HepG2 (cell line): ENCODE measurements around the gene ZNF585A. TPM values are rescaled to one million over a fixed set of nuclear protein-coding genes. Genes with fewer than 3 reads are reported as not detected.

Experiments
- ATAC-seq: fragments of 200-7000 bp; cut with Tn5 transposase; 3 replicates; pipeline ENCODE4 v1.9.1; 2020; ENCODE audit warnings: mild to moderate bottlenecking, moderate library complexity
- BruUV-seq: library from RNA; stranded (reverse); fragments of 400-500 nt; replicated peaks from 2 replicates; lab custom pipeline; 2021; lab: Mats Ljungman, UMichigan
- CTCF ChIA-PET: fragments of 300-600 bp; formaldehyde crosslinking; extraction: SDS; loops from one replicate; lab custom pipeline; 2021; ENCODE audit warnings: low total read pairs, inconsistent platforms, low intra/inter-chr PET ratio; lab: Yijun Ruan, JAX
- POLR2A ChIA-PET: fragments of 350-600 bp; sonication (Branson Sonifier 250); formaldehyde crosslinking; loops from one replicate; lab custom pipeline; 2020; ENCODE audit warnings: antibody characterized with exemption, inconsistent platforms; lab: Yijun Ruan, JAX
- DNase-seq: peaks from one replicate; pipeline ENCODE4 v3.0.0-alpha.2; 2015; ENCODE audit warnings: low spot score
- FAIRE-seq: peaks from 3 replicates; lab custom pipeline; 2011; peaks lifted over from hg19 to GRCh38; lab: Jason Lieb, UNC
- H2AFZ ChIP-seq: one replicate; pipeline ENCODE4 v1.6.1; 2011; ENCODE audit warnings: low read length, inconsistent platforms
- H3K27ac ChIP-seq: fragments of 300-600 bp; 3 replicates; pipeline ENCODE4 v1.8.0; 2011; ENCODE audit warnings: mixed run types, mild to moderate bottlenecking, mixed read lengths, low read length, inconsistent platforms; ENCODE audit not compliant: insufficient read depth; ENCODE audit errors: extremely low read length
- H3K27me3 ChIP-seq, 2 experiments: fragments of 200-600 bp in 1 of 2; 2 replicates in 1 of 2; 3 replicates in 1 of 2; pipeline versions ENCODE4 v1.6.0 to v1.8.0; 2011; ENCODE audit warnings: low read length in 2 of 2, mild to moderate bottlenecking in 2 of 2, moderate library complexity in 2 of 2, inconsistent platforms in 1 of 2; ENCODE audit not compliant: insufficient read depth in 2 of 2, control insufficient read depth in 1 of 2
- H3K36me3 ChIP-seq, 2 experiments: fragments of 200-600 bp in 1 of 2; replicated peaks in 1 of 2; 2 replicates in 1 of 2; 3 replicates in 1 of 2; pipeline versions ENCODE4 v1.5.1 to v1.8.0; 2011; ENCODE audit warnings: low read length in 2 of 2, inconsistent platforms in 1 of 2; ENCODE audit not compliant: insufficient read depth in 2 of 2, control insufficient read depth in 1 of 2
- H3K4me1 ChIP-seq: 2 replicates; pipeline ENCODE4 v1.5.1; 2012; ENCODE audit warnings: low read length, inconsistent platforms; ENCODE audit not compliant: insufficient read depth
- H3K4me2 ChIP-seq: 2 replicates; pipeline ENCODE4 v1.6.0; 2011; ENCODE audit warnings: low read depth, low read length, inconsistent platforms
- H3K4me3 ChIP-seq, 3 experiments: fragments of 200-600 bp in 1 of 3; sonication (generic), shearing (Covaris generic) in 1 of 3; replicated peaks in 1 of 3; 2 replicates each; pipeline ENCODE4 v1.5.1; 2011 to 2016; ENCODE audit warnings: low read length in 3 of 3, inconsistent platforms in 2 of 3, low read depth in 2 of 3, mild to moderate bottlenecking in 2 of 3, control low read depth in 1 of 3, mixed read lengths in 1 of 3; ENCODE audit not compliant: insufficient read depth in 1 of 3
- H3K79me2 ChIP-seq: one replicate; pipeline ENCODE4 v1.6.1; 2011; ENCODE audit warnings: low read length, inconsistent platforms; ENCODE audit not compliant: insufficient read depth
- H3K9ac ChIP-seq: 2 replicates; pipeline ENCODE4 v1.6.0; 2011; ENCODE audit warnings: mild to moderate bottlenecking, low read depth, low read length, inconsistent platforms; ENCODE audit not compliant: insufficient read depth
- H3K9me3 ChIP-seq: 2 replicates; pipeline ENCODE4 v1.5.1; 2012; ENCODE audit warnings: mild to moderate bottlenecking, low read length
- H4K20me1 ChIP-seq: 2 replicates; pipeline ENCODE4 v1.6.0; 2011; ENCODE audit warnings: inconsistent platforms, mild to moderate bottlenecking, low read length, moderate library complexity; ENCODE audit not compliant: insufficient read depth
- ETV6 ChIP-seq: sonication (generic); formaldehyde crosslinking; conservative IDR thresholded peaks from 2 replicates; pipeline ENCODE4 v1.4.0; 2020; ENCODE audit warnings: missing genetic modification reagents
- HDAC1 ChIP-seq: sonication (generic); formaldehyde crosslinking; IDR thresholded peaks from 2 replicates; pipeline ENCODE4 v1.5.1; 2020; ENCODE audit warnings: mild to moderate bottlenecking, missing genetic modification reagents
- HNF1A ChIP-seq, 2 experiments: sonication (generic) in 1 of 2; formaldehyde crosslinking in 1 of 2; IDR thresholded peaks; 2 replicates each; pipeline versions ENCODE4 v1.4.0 to v1.6.1; 2016 to 2020; ENCODE audit warnings: borderline replicate concordance in 1 of 2, low read depth in 1 of 2, mild to moderate bottlenecking in 1 of 2, missing genetic modification reagents in 1 of 2
- KLF13 ChIP-seq: sonication (generic); formaldehyde crosslinking; IDR thresholded peaks from 2 replicates; pipeline ENCODE4 v1.4.0; 2020; ENCODE audit warnings: mild to moderate bottlenecking, missing genetic modification reagents
- MNT ChIP-seq: fragments of 450-650 bp; IDR thresholded peaks from 2 replicates; pipeline ENCODE4 v1.6.1; 2016
- PAX8 ChIP-seq: sonication (generic); formaldehyde crosslinking; IDR thresholded peaks from 2 replicates; pipeline ENCODE4 v1.8.0; 2022; ENCODE audit warnings: mild to moderate bottlenecking, missing genetic modification reagents, borderline replicate concordance
- POLR2A ChIP-seq, 2 experiments: IDR thresholded peaks; 2 replicates each; pipeline ENCODE4 v1.6.1; 2011; ENCODE audit warnings: low read depth in 2 of 2, low read length in 2 of 2, mild to moderate bottlenecking in 1 of 2, moderate library complexity in 1 of 2; ENCODE audit not compliant: insufficient read depth in 1 of 2
- RBFOX2 ChIP-seq: fragments of 200-400 bp; formaldehyde crosslinking; IDR thresholded peaks from 2 replicates; pipeline ENCODE4 v1.6.1; 2017; ENCODE audit warnings: low read depth, mild to moderate bottlenecking, low read length
- RFX5 ChIP-seq: IDR thresholded peaks from 2 replicates; pipeline ENCODE4 v1.6.1; 2011; ENCODE audit warnings: low read depth, low read length, improper control_type of control experiment
- ZNF275 ChIP-seq: sonication (generic); formaldehyde crosslinking; IDR thresholded peaks from 2 replicates; pipeline ENCODE4 v1.8.0; 2022; ENCODE audit warnings: missing genetic modification reagents, mild to moderate bottlenecking, inconsistent platforms, borderline replicate concordance
- ZNF574 ChIP-seq: sonication (generic); formaldehyde crosslinking; IDR thresholded peaks from 2 replicates; pipeline ENCODE4 v1.4.0; 2020; ENCODE audit warnings: missing genetic modification reagents
- ZNF800 ChIP-seq: sonication (generic); formaldehyde crosslinking; IDR thresholded peaks from 2 replicates; pipeline ENCODE4 v1.4.0; 2020; ENCODE audit warnings: missing genetic modification reagents
- WGBS: methylation state at CpG from one replicate; pipeline ENCODE4 v1.1.6; 2017; ENCODE audit warnings: low lambda C conversion rate; 5-methylcytosine and 5-hydroxymethylcytosine counted together
- in situ Hi-C: cut with HindIII; loops from 2 replicates; pipeline ENCODE4 v1.10.0; 2017; ENCODE audit warnings: low pct_unique_long_range_greater_than_20kb; ENCODE audit not compliant: extremely low pct_ligation_motif_present
- intact Hi-C: fragments of 100-400 bp; cut with micrococcal nuclease; formaldehyde crosslinking; loops from one replicate; pipeline ENCODE4 v1.10.0; 2022; ENCODE audit not compliant: unreplicated experiment
- polyA plus RNA-seq, 8 experiments: library from polyadenylated mRNA; depleted of rRNA in 3 of 8; stranded (reverse) in 7 of 8; unstranded in 1 of 8; fragments of >200 nt; fragmentation: Illumina TruSeq in 4 of 8; extraction: Trizol in 4 of 8; gene quantifications; 2 replicates each; pipeline versions ENCODE4 v1.2.1 to v1.2.3, GENCODE V29; 2011 to 2016; ENCODE audit warnings: low read depth in 4 of 8, missing spikeins in 1 of 8, mixed read lengths in 1 of 8; ENCODE audit not compliant: insufficient read depth in 1 of 8
- total RNA-seq, 5 experiments: library from RNA; depleted of rRNA; stranded (reverse); fragments of >200 nt; fragmentation: Illumina TruSeq; extraction: Trizol; gene quantifications; 2 replicates each; pipeline ENCODE4 v1.2.3, GENCODE V29; 2016; ENCODE audit warnings: low read depth in 1 of 5

ZNF585A gene
- total and polyA plus RNA-seq, 2 of the 13 experiments (the other 11 are each of a cell fraction or from before 2014, with no cell fraction given) = 7.1 to 8.5 TPM

GRCh38 chr19:37160153-37160552 is 12.3 kb downstream of the ZNF585A start:
- TF ChIP-seq RFX5 (no peak), ETV6 (CRISPR knock-in tag) (no peak), POLR2A (IDR thresholded peaks at IDR 0.05; ENCODE audit: insufficient read depth in 1 of 2, low read depth in 2 of 2, low read length in 2 of 2) (no peak), PAX8 (CRISPR knock-in tag) (no peak), MNT (no peak), ZNF275 (CRISPR knock-in tag) (no peak), ZNF574 (CRISPR knock-in tag) (no peak), HDAC1 (CRISPR knock-in tag) (no peak), HNF1A (IDR thresholded peaks at IDR 0.05; ENCODE audit: low read depth) (no peak), HNF1A (CRISPR knock-in tag; IDR thresholded peaks at IDR 0.05; ENCODE audit: borderline replicate concordance) (no peak), RBFOX2 (no peak), KLF13 (no peak), ZNF800 (CRISPR knock-in tag) (no peak)
- no peaks in the 10 kb centered on the region for H3K4me1 ChIP-seq
- ATAC-seq = no peak
- POLR2A ChIA-PET = no interaction called here
- peaks cover 85% of the 10 kb centered on the region for H3K9me3 ChIP-seq
- H3K79me2 ChIP-seq = no peaks in the 10 kb centered on the region
- CTCF ChIA-PET = no interaction called here
- H3K27me3 ChIP-seq = no peaks in the 10 kb centered on the region
- intact Hi-C loops (no loop called here), in situ Hi-C loops (no loop called here)
- no peak overlapping the region for H2AFZ ChIP-seq
- DNase-seq = no peak
- H3K4me3 ChIP-seq = no peak overlapping the region
- H3K4me2 ChIP-seq = no peak overlapping the region
- no TSS peak for BruUV-seq
- FAIRE-seq = no peak
- 95% methylated on average over 1 of the region's 1 CpG for WGBS
- peaks cover 0 to 5% of the 10 kb centered on the region in 2 experiments; a peak in 2 of 5 replicates for H3K36me3 ChIP-seq
- H3K27ac ChIP-seq = no peak overlapping the region
- no peak overlapping the region for H3K9ac ChIP-seq
- H4K20me1 ChIP-seq = no peaks in the 10 kb centered on the region
